D721Med (cell line): ENCODE measurements around the gene RNASE8.
A peak's percentile ranks its signal among the peaks of the same experiment; 100 is the strongest.

Source experiments
- DNase-seq: peaks from one replicate; pipeline ENCODE4 v3.0.0; 2011; ENCODE audit warnings: low spot score; ENCODE audit not compliant: insufficient read length
- FAIRE-seq: peaks from 2 replicates; lab custom pipeline; 2011; peaks lifted over from hg19 to GRCh38; lab: Jason Lieb, UNC
- TF ChIP-seq, protein P1 (sequence below): IDR thresholded peaks from 2 replicates; pipeline ENCODE4 v1.5.1; 2012; ENCODE audit warnings: mild to moderate bottlenecking, control low read depth; ENCODE audit not compliant: insufficient read depth; ENCODE audit errors: missing control alignments

Gene RNASE8

DNA sequence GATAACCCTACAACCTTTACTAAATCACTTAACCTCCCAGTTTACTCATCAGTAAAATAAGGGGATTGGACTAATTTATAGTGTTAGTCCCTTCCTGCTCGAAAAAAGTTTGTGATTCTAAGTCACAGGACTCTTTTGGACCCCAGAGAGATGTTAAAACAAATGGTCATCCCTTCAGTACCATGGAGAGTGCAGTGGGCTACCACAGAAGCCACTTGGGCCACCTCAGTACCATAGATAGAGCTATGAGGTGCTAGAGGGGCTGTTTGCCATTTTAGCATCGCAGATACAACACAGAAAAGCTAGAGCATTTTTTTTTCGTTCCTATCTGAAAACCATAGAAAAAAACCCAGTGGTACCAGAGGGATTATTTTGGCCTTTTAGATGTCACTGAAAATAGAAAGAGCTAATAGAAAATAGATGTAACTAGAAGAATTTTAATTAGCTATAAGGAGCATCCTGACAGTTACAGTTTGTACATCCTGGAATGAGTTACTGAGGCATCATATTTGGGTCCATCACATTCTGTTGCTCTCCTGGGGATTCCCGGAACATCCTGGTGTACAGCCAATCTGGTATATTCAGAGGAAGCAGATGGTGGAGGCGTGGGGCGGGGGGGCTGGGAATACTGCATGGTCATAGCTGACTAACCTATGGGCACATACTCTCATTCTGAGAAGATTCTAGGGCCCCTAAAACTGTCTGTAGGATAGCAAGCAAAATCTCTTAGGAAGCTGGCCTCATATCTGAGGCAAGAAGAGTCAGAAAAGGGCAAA is 38.0 kb downstream of the RNASE8 start:
- TF ChIP-seq, protein P1, sequence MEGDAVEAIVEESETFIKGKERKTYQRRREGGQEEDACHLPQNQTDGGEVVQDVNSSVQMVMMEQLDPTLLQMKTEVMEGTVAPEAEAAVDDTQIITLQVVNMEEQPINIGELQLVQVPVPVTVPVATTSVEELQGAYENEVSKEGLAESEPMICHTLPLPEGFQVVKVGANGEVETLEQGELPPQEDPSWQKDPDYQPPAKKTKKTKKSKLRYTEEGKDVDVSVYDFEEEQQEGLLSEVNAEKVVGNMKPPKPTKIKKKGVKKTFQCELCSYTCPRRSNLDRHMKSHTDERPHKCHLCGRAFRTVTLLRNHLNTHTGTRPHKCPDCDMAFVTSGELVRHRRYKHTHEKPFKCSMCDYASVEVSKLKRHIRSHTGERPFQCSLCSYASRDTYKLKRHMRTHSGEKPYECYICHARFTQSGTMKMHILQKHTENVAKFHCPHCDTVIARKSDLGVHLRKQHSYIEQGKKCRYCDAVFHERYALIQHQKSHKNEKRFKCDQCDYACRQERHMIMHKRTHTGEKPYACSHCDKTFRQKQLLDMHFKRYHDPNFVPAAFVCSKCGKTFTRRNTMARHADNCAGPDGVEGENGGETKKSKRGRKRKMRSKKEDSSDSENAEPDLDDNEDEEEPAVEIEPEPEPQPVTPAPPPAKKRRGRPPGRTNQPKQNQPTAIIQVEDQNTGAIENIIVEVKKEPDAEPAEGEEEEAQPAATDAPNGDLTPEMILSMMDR, result no peak
- FAIRE-seq (no peak), DNase-seq (no peak)

DNA sequence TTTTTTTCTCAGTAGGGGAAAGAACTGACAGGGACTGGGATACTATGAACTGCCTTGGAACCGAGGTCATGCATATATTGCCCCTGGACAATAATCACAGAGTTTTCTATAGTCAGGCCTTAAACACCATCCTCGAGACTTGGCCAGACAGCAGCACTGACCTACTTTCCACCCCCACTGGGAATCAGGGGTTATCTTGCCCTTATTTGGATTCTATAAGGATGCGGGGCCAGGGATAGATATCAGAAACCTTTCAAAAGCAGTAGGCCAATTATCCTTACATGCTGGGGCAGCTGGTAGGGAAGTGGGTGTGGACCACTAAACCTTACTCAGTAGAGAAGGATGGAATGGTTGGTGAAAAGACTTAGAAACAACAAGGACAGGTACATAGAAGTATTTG is 38.8 kb downstream of the RNASE8 start:
- FAIRE-seq, result no peak
- TF ChIP-seq, protein P1, result no peak
- no peak for DNase-seq

DNA sequence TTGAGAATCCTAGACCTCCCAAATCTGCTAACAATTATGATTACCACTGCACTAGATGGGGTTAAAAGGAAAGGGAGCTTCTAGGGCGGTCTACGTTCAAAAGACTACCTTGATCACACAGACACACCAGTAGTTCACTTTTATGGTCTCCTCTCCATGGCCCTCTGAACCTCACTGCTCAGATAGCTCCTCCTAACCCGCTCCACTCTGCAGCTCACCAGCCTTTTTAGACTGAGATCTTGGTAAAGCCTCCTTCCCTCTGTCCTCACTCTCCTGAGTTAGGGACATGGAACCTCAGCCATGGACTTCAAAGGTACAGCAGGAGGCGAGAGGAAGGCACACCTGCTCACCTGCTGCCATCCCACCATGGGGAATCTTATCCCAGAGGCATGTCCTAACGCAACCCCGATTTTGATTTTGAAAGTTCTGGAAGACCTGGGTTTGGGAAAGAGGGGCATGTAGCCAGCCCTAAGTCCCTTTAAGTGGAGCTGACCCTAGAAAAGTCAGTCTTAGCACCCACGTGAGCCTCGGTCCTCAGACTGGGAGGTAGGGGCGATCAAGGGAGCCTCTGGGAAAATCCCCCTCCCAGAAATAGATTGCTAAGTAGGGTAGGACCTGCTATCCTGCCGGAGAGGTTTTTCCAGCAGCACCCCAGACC is 39.5 kb downstream of the RNASE8 start:
- FAIRE-seq (no peak), DNase-seq (no peak)
- TF ChIP-seq, protein P1, result no peak

DNA sequence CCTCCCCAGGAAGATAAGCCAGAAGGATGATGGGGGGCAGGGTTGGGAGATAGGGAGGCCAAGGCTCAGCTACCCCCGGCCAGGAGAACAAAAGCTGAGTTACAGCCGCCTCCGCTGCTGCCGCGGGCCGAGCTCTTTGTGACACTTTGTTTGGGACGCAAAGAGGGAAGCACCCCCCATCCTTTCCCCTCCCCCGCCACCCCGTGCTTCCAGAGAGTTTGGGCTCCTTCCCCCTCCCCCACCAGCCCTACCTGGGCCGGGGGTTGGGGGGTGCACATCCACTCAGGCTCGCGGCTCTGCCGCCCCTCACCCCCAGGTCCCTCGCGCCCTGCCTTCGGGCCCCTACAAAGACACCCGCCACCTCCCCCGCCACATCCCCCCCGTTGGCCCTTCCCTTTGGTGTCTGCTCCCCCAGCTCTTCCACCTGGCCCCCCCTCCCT is 40.0 kb downstream of the RNASE8 start:
- FAIRE-seq, result no peak
- no peak for DNase-seq
- TF ChIP-seq, protein P1, result no peak

DNA sequence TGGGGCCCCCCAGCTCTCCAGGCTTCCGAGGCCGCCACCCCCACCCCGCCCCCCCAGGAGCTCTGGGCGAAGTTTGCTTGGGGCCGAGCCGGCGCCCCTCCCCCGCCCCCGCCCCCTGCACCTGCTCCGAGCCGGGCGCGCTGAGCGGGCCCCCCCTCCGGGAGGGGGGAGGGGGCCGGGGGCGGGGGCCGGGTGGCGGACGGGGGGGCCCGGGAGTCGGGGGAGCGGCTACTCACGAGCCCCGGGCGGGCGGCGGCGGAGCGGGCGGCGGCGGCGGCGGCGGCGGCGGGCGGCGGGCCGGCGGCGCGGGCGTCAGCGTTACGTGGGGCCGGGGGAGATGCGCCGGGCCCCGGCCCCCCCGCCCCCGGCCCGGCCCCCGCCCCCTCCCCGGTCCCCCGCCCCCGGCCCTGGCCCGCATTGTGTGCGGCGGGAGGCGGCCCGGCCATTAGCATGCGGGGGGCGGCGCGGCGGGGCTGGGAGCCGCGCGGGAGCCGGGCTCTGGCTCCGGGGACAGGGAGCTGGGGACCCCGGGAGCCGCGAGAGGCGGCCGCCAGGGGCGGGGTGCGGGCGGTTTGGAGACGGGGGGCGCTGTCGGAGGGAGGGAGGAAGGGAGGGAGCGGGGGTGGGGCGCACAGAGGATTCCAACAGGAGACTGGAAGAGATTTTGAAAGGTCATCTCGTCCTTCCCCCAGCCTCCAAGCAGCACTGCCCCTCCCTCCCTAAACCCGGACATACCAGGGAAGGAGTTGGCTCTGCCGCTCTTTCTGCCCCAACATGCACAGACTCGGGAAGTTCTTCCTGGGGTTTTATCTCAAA is 40.7 kb downstream of the RNASE8 start, which contains the start of gene ZNF219:
TSS of gene ZNF219 (minus strand) at position 580 of the 816 bp plus-strand sequence. CDS start 5,064 bp downstream, outside the sequence.
- no peak for FAIRE-seq
- peak; percentile 48 for DNase-seq
- TF ChIP-seq, protein P1, result no peak

DNA sequence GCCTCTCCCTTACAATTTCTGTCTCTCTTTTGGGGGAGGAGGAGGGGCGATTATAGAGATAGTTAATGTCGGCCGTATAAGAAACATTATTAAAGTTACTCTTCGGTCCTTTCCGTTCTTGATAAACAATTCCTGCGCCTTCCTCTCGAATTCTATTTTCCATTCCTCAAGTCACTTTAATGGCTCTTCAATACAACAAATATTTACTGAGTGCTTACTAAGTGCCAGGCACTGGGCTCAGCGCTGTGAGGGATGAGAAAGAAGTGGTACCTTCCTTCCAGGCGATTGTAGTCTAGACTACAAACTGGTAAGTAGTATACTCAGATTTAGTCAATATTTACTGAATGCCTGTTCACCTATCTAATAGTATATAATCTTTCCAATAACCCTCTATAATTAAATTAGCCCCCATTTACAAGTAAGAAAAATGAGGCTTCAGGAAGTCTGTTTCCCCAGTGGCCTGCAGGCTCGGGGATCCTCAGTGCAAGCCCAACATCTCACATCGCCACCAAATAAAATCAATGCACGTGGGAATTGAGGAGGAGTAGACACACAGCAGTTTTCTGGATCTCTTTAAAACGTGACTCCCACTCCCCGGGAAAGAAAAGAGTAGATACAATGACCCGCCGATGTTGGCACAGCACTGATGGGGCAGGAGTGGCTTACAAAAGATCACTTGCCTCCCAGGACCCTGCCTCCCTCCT is 41.4 kb downstream of the RNASE8 start:
- FAIRE-seq (no peak), DNase-seq (no peak)
- TF ChIP-seq, protein P1, result no peak
